Lower leg skin (tissue), 4 donors: ENCODE data around the gene NAALADL2. TPM values are rescaled to one million over a fixed set of nuclear protein-coding genes. Genes with fewer than 3 reads are reported as not detected.

Experiments used
- DNase-seq, 2 donors: peaks; one replicate each; pipeline ENCODE4 v3.0.0-alpha.2; 2019; ENCODE audit warnings: low spot score in 2 of 2
- H3K4me3 ChIP-seq: fragments of 200-600 bp; sonication (generic); 2 replicates; pipeline ENCODE4 v1.5.1; 2017; ENCODE audit warnings: mild to moderate bottlenecking, low read depth; ENCODE audit not compliant: poor library complexity, severe bottlenecking
- CTCF ChIP-seq, 3 donors: fragments of 450-650 bp; IDR thresholded peaks; one replicate each; pipeline ENCODE4 v1.5.1; 2016; ENCODE audit warnings: antibody characterized with exemption in 3 of 3, mild to moderate bottlenecking in 3 of 3, moderate library complexity in 2 of 3
- POLR2A ChIP-seq, 2 donors: fragments of 450-650 bp; IDR thresholded peaks; one replicate each; pipeline ENCODE4 v1.6.1; 2016 to 2017; ENCODE audit warnings: antibody characterized with exemption in 2 of 2, mild to moderate bottlenecking in 1 of 2, moderate library complexity in 1 of 2
- WGBS, 2 donors: methylation state at CpG; one replicate each; pipeline ENCODE4 v1.1.5; 2018; 5-methylcytosine and 5-hydroxymethylcytosine counted together
- intact Hi-C: fragments of 100-400 bp; cut with DNase I; formaldehyde crosslinking; loops from one replicate; pipeline ENCODE4 v1.15.0; 2023; ENCODE audit warnings: low total_unique reads
- total RNA-seq, 4 donors: library from RNA; depleted of rRNA; stranded (reverse); fragments of >200 nt; gene quantifications; one replicate each; pipeline ENCODE4 v1.1.0, GENCODE V29; 2016

The NAALADL2 gene
- total RNA-seq, 4 donors from 2014 or later, result 3.6 to 8.1 (median 4.6) TPM

DNA sequence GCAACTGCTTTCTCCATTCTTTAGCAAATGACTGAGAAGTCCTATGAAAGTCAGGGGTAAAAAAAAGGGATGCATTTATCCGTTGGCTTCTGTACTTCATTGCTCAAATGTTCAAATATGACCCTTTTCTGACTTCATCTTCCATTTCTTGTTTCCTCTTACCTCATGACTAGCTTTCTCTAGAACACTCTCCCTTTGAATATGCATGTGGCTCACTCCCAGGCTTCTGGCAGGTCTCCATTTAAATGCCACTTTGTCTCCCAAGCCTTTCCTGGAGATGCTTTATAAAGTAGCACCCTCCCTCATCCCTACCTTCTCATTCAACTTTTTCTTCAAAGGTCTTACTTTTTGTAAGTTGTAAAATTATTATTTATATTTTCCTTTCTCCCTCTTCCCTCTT lies 781.8 kb downstream of the NAALADL2 start:
- no peak for DNase-seq
- H3K4me3 ChIP-seq, result no peak overlapping the region
- TF ChIP-seq CTCF (IDR thresholded peaks at IDR 0.05), result no peak
- no peak for TF ChIP-seq POLR2A (IDR thresholded peaks at IDR 0.05)
- 82 to 85% methylated on average over 1 of the region's 1 CpG for WGBS, 2 donors
- intact Hi-C loops, result no loop called here

DNA sequence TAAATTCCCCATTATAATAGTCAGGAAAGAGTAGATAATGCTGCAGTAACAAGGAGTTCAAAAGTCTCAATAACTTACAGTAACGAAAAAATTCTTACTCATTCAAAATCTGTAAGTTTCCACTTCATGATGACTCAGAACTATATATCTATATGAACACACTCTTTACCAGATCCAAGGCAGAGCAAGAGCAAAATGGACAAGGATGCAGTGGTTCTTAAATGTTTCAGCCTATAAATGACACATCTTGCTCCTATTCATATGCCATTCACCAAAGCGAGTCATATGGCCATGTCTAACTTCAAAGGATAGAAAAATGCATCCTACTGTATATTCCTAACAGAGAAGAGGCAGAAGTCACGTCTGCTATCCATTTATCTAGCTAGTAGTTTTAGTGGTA lies 787.7 kb downstream of the NAALADL2 start:
- DNase-seq, result no peak
- 80 to 86% methylated on average over 3 of the region's 3 CpGs for WGBS, 2 donors
- no peak for TF ChIP-seq POLR2A (IDR thresholded peaks at IDR 0.05)
- TF ChIP-seq CTCF (IDR thresholded peaks at IDR 0.05), result no peak
- H3K4me3 ChIP-seq, result no peak overlapping the region
- intact Hi-C loops, result no loop called here

DNA sequence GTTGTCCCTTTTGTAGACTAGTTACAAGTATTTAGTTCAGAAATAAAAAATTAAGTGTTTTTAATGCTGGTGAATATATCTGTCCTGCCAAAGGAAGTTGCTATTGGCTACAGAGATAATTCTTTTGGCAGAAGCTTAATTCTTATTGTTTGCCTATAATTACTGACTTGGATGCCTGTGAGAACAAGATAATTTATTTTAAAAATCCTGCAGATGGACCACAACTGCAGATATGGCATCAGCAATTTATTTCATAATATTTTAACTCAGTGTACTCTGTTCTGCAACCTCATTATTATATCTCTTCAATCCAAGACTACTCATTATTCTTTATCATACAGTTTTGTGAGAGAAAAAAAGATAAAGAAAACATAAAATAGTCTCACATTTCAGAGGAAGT lies 789.8 kb downstream of the NAALADL2 start:
- TF ChIP-seq POLR2A (IDR thresholded peaks at IDR 0.05) (no peak), CTCF (IDR thresholded peaks at IDR 0.05) (no peak)
- H3K4me3 ChIP-seq, result no peak overlapping the region
- intact Hi-C loops, result no loop called here
- DNase-seq, result no peak

DNA sequence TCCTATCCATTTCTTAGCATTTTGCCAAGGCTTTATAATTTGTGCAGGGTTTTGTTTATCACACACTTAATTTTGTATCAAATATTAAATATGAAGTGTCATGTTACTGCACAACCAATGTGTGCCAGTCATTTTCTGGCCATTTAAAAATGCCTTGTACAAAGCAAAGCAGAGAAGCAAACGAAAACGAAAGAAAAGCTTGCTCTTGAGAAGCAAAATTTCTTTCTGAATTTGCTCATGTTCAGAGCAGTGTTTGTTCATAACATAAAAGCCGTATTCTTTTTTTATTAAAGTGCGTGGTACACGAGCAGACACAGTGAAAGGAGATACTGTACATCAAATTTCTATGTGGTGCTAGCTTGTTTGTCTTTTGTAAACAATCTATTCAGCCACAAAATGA lies 792.6 kb downstream of the NAALADL2 start:
- intact Hi-C loops, result no loop called here
- no peak overlapping the region for H3K4me3 ChIP-seq
- DNase-seq, result no peak
- TF ChIP-seq CTCF (IDR thresholded peaks at IDR 0.05) (no peak), POLR2A (IDR thresholded peaks at IDR 0.05) (no peak)
- WGBS, 2 donors, result 78 to 82% methylated on average over 5 of the region's 5 CpGs

DNA sequence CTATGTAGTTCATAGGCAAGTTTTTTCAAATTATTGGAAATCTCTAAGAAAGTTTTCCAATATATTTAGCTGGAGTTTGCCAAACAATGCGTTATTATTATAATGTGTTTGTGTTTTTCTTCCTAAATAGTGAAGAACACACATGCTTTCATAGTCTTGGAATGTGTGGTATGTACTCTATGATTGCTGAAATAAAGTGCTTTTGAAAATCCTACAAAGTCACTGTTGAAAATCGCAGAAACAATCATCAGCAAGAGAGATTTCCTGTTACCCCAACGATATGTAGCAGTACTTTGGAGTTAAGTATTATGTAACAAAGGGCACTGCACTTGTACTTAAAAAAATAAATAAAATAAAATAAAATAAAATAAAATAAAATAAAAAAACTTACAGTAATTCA lies 796.2 kb downstream of the NAALADL2 start:
- intact Hi-C loops, result no loop called here
- no peak for DNase-seq
- TF ChIP-seq CTCF (IDR thresholded peaks at IDR 0.05) (no peak), POLR2A (IDR thresholded peaks at IDR 0.05) (no peak)
- 60 to 71% methylated on average over 3 of the region's 3 CpGs for WGBS, 2 donors
- no peak overlapping the region for H3K4me3 ChIP-seq

DNA sequence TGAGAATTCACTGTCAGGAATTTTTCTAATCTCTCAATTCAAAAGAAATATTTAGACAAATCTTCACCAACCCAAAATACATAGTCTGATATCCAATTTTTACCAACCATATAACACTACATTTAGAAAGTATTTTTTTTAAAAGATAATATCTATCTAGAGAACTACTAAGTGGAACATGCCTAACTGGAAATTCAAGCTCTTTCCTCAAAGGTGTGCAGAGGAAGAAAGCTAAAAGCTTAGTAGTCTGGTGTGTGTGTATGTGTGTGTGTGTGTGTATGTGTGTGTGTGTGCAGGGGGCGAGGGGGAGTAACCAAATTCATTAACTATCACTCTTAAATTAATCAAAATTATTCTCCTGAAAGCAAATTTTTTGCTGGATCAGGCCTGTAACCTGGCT lies 797.3 kb downstream of the NAALADL2 start:
- DNase-seq, result no peak
- intact Hi-C loops, result no loop called here
- WGBS, 2 donors, result 62 to 77% methylated on average over 1 of the region's 1 CpG
- H3K4me3 ChIP-seq, result no peak overlapping the region
- TF ChIP-seq POLR2A (IDR thresholded peaks at IDR 0.05), result no peak
